Cardiac septum (tissue), 1 donor: ENCODE data around the gene PITX1. TPM values are rescaled to one million over a fixed set of nuclear protein-coding genes. Genes with fewer than 3 reads are reported as not detected.

Source experiments
- DNase-seq: peaks from one replicate; pipeline ENCODE4 v3.0.0-alpha.2; 2020; ENCODE audit warnings: low spot score
- intact Hi-C: fragments of 100-400 bp; cut with DNase I; formaldehyde crosslinking; loops from one replicate; pipeline ENCODE4 v1.14.0; 2022
- total RNA-seq: library from RNA; stranded (reverse); fragmentation: NEBNext Ultra II Directional; extraction: Animal tissue kit (Norgen Biotek cat#: 25700); gene quantifications from one replicate; pipeline ENCODE4 v1.2.1, GENCODE V29; 2021
- donor health status: DM: no; HTN: no; CAD: no.

Gene PITX1
- total RNA-seq, 1 donor from 2014 or later = 0.83 TPM

GRCh38 chr5:135063056-135063445, 29.0 kb upstream of the PITX1 start:
- DNase-seq = no peak

GRCh38 chr5:135062216-135063055, 28.4 kb upstream of the PITX1 start:
- intact Hi-C loops = no loop called here
- DNase-seq = no peak

More at GRCh38 chr5:135063056-135063445, 29.0 kb upstream of the PITX1 start:
- intact Hi-C loops = no loop called here

GRCh38 chr5:135061001-135061400, 27.0 kb upstream of the PITX1 start:
- no peak for DNase-seq
- intact Hi-C loops = no loop called here

- intact Hi-C loops = no loop called here
Observed at GRCh38 chr5:135060021-135060420, 26.0 kb upstream of the PITX1 start.

GRCh38 chr5:135059000-135059923, 25.2 kb upstream of the PITX1 start:
- no peak for DNase-seq
- intact Hi-C loops = loop anchor here (10.0 kb wide), 1 partner anchor 136 kb away; no protein-coding TSS in a partner anchor

More at GRCh38 chr5:135060021-135060420, 26.0 kb upstream of the PITX1 start:
- no peak for DNase-seq

- intact Hi-C loops = loop anchor here (10.0 kb wide), 1 partner anchor 136 kb away; no protein-coding TSS in a partner anchor
- no peak for DNase-seq
Observed at GRCh38 chr5:135058331-135058732, 24.3 kb upstream of the PITX1 start.

GRCh38 chr5:135057233-135057632, 23.2 kb upstream of the PITX1 start:
- no peak for DNase-seq
- intact Hi-C loops = loop anchor here (10.0 kb wide), 1 partner anchor 138 kb away; no protein-coding TSS in a partner anchor

GRCh38 chr5:135056316-135057030, 22.4 kb upstream of the PITX1 start:
- intact Hi-C loops = loop anchor here (10.0 kb wide), 1 partner anchor 138 kb away; no protein-coding TSS in a partner anchor
- DNase-seq = no peak

- intact Hi-C loops = loop anchor here (10.0 kb wide), 1 partner anchor 139 kb away; no protein-coding TSS in a partner anchor
- peak; percentile 83 for DNase-seq
Observed at GRCh38 chr5:135055396-135055795, 21.4 kb upstream of the PITX1 start.

- intact Hi-C loops = loop anchor here (10.0 kb wide), 1 partner anchor 140 kb away; no protein-coding TSS in a partner anchor
- no peak for DNase-seq
Observed at GRCh38 chr5:135054546-135054945, 20.5 kb upstream of the PITX1 start.

GRCh38 chr5:135053989-135054388, 20.0 kb upstream of the PITX1 start:
- intact Hi-C loops = loop anchor here (10.0 kb wide), 1 partner anchor 141 kb away; no protein-coding TSS in a partner anchor
- no peak for DNase-seq

- DNase-seq = no peak
- intact Hi-C loops = loop anchor here (10.0 kb wide), 1 partner anchor 142 kb away; no protein-coding TSS in a partner anchor
Observed at GRCh38 chr5:135053278-135053677, 19.2 kb upstream of the PITX1 start.

- intact Hi-C loops = loop anchor here (10.0 kb wide), 1 partner anchor 142 kb away; no protein-coding TSS in a partner anchor
- no peak for DNase-seq
Observed at GRCh38 chr5:135052511-135053145, 18.6 kb upstream of the PITX1 start.

GRCh38 chr5:135051872-135052271, 17.8 kb upstream of the PITX1 start:
- intact Hi-C loops = loop anchor here (10.0 kb wide), 1 partner anchor 143 kb away; no protein-coding TSS in a partner anchor
- DNase-seq = no peak

- intact Hi-C loops = loop anchor here (10.0 kb wide), 1 partner anchor 143 kb away; no protein-coding TSS in a partner anchor
- DNase-seq = no peak
Observed at GRCh38 chr5:135051399-135051798, 17.4 kb upstream of the PITX1 start.

- DNase-seq = no peak
- intact Hi-C loops = loop anchor here (10.0 kb wide), 1 partner anchor 144 kb away; no protein-coding TSS in a partner anchor
Observed at GRCh38 chr5:135050244-135050767, 16.3 kb upstream of the PITX1 start.

- DNase-seq = no peak
- intact Hi-C loops = no loop called here
Observed at GRCh38 chr5:135048930-135049329, 14.9 kb upstream of the PITX1 start.

- intact Hi-C loops = no loop called here
- DNase-seq = no peak
Observed at GRCh38 chr5:135048286-135048685, 14.3 kb upstream of the PITX1 start.
